GM12878 (cell line): ENCODE data around the gene UQCR11. TPM values are rescaled to one million over a fixed set of nuclear protein-coding genes. Genes with fewer than 3 reads are reported as not detected.
A peak's percentile ranks its signal among the peaks of the same experiment; 100 is the strongest.

Source experiments
- ASH2L ChIP-seq: fragments of 300-600, 200-600 bp; sonication (generic); IDR thresholded peaks from 2 replicates; pipeline ENCODE4 v1.6.1; 2017; ENCODE audit warnings: low read depth, mild to moderate bottlenecking, borderline replicate concordance
- CREM ChIP-seq: IDR thresholded peaks from 2 replicates; pipeline ENCODE4 v1.6.1; 2014; ENCODE audit warnings: antibody characterized with exemption, low read depth
- IRF4 ChIP-seq: IDR thresholded peaks from 2 replicates; pipeline ENCODE4 v1.6.1; 2011; ENCODE audit warnings: low read depth, low read length
- NFYB ChIP-seq: IDR thresholded peaks from 2 replicates; pipeline ENCODE4 v1.6.1; 2011; ENCODE audit warnings: low read depth, mild to moderate bottlenecking, low read length, improper control_type of control experiment, moderate library complexity; ENCODE audit not compliant: insufficient read depth
- RELA ChIP-seq: fragments of 450-650 bp; IDR thresholded peaks from 2 replicates; pipeline ENCODE4 v1.8.0; 2014; ENCODE audit warnings: borderline replicate concordance; ENCODE audit not compliant: partially characterized antibody
- RUNX3 ChIP-seq: IDR thresholded peaks from 2 replicates; pipeline ENCODE4 v1.6.1; 2012; ENCODE audit warnings: low read length, inconsistent platforms
- ZNF274 ChIP-seq: IDR thresholded peaks from one replicate; pipeline ENCODE4 v1.8.0; 2011; ENCODE audit not compliant: insufficient read length, insufficient read depth
- polyA plus RNA-seq, 11 experiments: library from polyadenylated mRNA; depleted of rRNA in 4 of 11; unstranded in 6 of 11; stranded (reverse) in 5 of 11; fragments of >200 nt; fragmentation: Nextera tagmentation in 4 of 11; fragmentation: Illumina TruSeq in 1 of 11; extraction: Ambion mirVana in 4 of 11; extraction: Trizol in 1 of 11; gene quantifications; 1 replicate in 1 of 11; 2 replicates in 10 of 11; pipeline versions ENCODE4 v1.2.1 to v1.2.3, GENCODE V29; 2011 to 2016; ENCODE audit warnings: inconsistent platforms in 2 of 11, missing spikeins in 2 of 11, low read depth in 1 of 11
- total RNA-seq, 4 experiments: library from RNA; depleted of rRNA in 3 of 4; stranded (reverse); fragments of >200 nt in 3 of 4; fragmentation: Illumina TruSeq in 1 of 4; extraction: Trizol in 1 of 4; gene quantifications; 2 replicates each; pipeline versions ENCODE4 v1.2.1 to v1.2.3, GENCODE V29; 2013 to 2021
- TF ChIP-seq, protein P1 (sequence below): fragments of 450-650 bp; IDR thresholded peaks from 2 replicates; pipeline ENCODE4 v1.6.1; 2016; ENCODE audit warnings: mild to moderate bottlenecking
- TF ChIP-seq, protein P2 (sequence below): fragments of 450-650 bp; IDR thresholded peaks from 2 replicates; pipeline ENCODE4 v1.6.1; 2017; ENCODE audit warnings: mild to moderate bottlenecking, low read depth, inconsistent platforms; ENCODE audit not compliant: poor library complexity, severe bottlenecking
- TF ChIP-seq, protein P3 (sequence below): fragments of 450-650 bp; IDR thresholded peaks from 2 replicates; pipeline ENCODE4 v1.6.1; 2017; ENCODE audit warnings: antibody characterized with exemption, mild to moderate bottlenecking, moderate library complexity
- TF ChIP-seq, protein P4 (sequence below): IDR thresholded peaks from 2 replicates; pipeline ENCODE4 v1.6.1; 2012; ENCODE audit warnings: improper control_type of control experiment, low read depth, low read length; ENCODE audit not compliant: insufficient replicate concordance
- TF ChIP-seq, protein P5 (sequence below), 3 experiments: IDR thresholded peaks in 2 of 3; conservative IDR thresholded peaks in 1 of 3; 2 replicates each; pipeline ENCODE4 v1.5.1; 2011; ENCODE audit warnings: low read depth in 3 of 3, low read length in 3 of 3, mild to moderate bottlenecking in 3 of 3, control low read depth in 2 of 3, moderate library complexity in 2 of 3, inconsistent platforms in 1 of 3, mixed read lengths in 1 of 3; ENCODE audit not compliant: control insufficient read depth in 2 of 3, insufficient read depth in 1 of 3; ENCODE audit errors: extremely low read depth in 1 of 3
- TF ChIP-seq, protein P6 (sequence below): IDR thresholded peaks from 2 replicates; pipeline ENCODE4 v1.6.1; 2011; ENCODE audit warnings: mild to moderate bottlenecking, low read depth, low read length, moderate library complexity; ENCODE audit not compliant: insufficient replicate concordance

UQCR11 gene
- total and polyA plus RNA-seq, 10 of the 15 experiments (the other 5 are each of a cell fraction or from before 2014, with no cell fraction given), result 28.6 to 586 (median 193) TPM

DNA sequence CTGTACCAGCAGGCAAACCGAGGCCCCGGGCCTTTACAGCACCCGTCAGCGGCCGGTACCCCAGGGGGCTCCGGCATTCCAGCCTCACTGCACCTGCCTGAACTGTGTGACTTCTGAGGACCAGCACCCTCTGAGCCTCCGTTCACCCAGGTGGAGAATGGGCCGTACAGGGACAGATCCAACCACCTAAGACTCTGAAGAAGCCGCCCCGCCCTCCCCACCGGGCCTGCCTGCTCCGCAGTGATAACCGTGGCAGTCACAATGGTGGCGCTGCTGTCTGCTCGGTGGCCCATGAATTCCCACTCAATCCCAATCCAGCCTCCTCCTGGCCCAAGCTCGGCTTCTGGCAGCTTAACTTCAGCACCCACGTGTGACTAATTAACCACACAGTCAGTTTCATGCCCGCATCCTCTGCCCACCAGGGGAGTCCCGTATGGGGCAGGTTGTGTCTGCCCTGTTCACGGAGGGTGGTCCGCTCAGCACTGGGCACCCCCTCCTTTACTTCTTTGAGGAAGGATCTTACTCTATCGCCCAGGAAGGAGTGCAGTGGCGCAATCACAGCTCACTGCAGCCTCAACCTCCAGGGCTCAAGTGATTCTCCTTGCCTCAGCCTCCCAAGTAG is 43.8 kb upstream of the UQCR11 start (continued):
- TF ChIP-seq, protein P1, sequence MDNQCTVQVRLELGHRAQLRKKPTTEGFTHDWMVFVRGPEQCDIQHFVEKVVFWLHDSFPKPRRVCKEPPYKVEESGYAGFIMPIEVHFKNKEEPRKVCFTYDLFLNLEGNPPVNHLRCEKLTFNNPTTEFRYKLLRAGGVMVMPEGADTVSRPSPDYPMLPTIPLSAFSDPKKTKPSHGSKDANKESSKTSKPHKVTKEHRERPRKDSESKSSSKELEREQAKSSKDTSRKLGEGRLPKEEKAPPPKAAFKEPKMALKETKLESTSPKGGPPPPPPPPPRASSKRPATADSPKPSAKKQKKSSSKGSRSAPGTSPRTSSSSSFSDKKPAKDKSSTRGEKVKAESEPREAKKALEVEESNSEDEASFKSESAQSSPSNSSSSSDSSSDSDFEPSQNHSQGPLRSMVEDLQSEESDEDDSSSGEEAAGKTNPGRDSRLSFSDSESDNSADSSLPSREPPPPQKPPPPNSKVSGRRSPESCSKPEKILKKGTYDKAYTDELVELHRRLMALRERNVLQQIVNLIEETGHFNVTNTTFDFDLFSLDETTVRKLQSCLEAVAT, result no peak
- TF ChIP-seq CREM, result no peak
- TF ChIP-seq, protein P2, sequence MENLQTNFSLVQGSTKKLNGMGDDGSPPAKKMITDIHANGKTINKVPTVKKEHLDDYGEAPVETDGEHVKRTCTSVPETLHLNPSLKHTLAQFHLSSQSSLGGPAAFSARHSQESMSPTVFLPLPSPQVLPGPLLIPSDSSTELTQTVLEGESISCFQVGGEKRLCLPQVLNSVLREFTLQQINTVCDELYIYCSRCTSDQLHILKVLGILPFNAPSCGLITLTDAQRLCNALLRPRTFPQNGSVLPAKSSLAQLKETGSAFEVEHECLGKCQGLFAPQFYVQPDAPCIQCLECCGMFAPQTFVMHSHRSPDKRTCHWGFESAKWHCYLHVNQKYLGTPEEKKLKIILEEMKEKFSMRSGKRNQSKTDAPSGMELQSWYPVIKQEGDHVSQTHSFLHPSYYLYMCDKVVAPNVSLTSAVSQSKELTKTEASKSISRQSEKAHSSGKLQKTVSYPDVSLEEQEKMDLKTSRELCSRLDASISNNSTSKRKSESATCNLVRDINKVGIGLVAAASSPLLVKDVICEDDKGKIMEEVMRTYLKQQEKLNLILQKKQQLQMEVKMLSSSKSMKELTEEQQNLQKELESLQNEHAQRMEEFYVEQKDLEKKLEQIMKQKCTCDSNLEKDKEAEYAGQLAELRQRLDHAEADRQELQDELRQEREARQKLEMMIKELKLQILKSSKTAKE, result no peak
- TF ChIP-seq, protein P3, sequence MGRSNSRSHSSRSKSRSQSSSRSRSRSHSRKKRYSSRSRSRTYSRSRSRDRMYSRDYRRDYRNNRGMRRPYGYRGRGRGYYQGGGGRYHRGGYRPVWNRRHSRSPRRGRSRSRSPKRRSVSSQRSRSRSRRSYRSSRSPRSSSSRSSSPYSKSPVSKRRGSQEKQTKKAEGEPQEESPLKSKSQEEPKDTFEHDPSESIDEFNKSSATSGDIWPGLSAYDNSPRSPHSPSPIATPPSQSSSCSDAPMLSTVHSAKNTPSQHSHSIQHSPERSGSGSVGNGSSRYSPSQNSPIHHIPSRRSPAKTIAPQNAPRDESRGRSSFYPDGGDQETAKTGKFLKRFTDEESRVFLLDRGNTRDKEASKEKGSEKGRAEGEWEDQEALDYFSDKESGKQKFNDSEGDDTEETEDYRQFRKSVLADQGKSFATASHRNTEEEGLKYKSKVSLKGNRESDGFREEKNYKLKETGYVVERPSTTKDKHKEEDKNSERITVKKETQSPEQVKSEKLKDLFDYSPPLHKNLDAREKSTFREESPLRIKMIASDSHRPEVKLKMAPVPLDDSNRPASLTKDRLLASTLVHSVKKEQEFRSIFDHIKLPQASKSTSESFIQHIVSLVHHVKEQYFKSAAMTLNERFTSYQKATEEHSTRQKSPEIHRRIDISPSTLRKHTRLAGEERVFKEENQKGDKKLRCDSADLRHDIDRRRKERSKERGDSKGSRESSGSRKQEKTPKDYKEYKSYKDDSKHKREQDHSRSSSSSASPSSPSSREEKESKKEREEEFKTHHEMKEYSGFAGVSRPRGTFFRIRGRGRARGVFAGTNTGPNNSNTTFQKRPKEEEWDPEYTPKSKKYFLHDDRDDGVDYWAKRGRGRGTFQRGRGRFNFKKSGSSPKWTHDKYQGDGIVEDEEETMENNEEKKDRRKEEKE, result no peak
- TF ChIP-seq IRF4, result no peak
- TF ChIP-seq, protein P4, sequence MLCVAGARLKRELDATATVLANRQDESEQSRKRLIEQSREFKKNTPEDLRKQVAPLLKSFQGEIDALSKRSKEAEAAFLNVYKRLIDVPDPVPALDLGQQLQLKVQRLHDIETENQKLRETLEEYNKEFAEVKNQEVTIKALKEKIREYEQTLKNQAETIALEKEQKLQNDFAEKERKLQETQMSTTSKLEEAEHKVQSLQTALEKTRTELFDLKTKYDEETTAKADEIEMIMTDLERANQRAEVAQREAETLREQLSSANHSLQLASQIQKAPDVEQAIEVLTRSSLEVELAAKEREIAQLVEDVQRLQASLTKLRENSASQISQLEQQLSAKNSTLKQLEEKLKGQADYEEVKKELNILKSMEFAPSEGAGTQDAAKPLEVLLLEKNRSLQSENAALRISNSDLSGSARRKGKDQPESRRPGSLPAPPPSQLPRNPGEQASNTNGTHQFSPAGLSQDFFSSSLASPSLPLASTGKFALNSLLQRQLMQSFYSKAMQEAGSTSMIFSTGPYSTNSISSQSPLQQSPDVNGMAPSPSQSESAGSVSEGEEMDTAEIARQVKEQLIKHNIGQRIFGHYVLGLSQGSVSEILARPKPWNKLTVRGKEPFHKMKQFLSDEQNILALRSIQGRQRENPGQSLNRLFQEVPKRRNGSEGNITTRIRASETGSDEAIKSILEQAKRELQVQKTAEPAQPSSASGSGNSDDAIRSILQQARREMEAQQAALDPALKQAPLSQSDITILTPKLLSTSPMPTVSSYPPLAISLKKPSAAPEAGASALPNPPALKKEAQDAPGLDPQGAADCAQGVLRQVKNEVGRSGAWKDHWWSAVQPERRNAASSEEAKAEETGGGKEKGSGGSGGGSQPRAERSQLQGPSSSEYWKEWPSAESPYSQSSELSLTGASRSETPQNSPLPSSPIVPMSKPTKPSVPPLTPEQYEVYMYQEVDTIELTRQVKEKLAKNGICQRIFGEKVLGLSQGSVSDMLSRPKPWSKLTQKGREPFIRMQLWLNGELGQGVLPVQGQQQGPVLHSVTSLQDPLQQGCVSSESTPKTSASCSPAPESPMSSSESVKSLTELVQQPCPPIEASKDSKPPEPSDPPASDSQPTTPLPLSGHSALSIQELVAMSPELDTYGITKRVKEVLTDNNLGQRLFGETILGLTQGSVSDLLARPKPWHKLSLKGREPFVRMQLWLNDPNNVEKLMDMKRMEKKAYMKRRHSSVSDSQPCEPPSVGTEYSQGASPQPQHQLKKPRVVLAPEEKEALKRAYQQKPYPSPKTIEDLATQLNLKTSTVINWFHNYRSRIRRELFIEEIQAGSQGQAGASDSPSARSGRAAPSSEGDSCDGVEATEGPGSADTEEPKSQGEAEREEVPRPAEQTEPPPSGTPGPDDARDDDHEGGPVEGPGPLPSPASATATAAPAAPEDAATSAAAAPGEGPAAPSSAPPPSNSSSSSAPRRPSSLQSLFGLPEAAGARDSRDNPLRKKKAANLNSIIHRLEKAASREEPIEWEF, result no peak
- TF ChIP-seq RELA, result no peak
- peak; percentile 53; the same call in 1 of the 2 replicates for TF ChIP-seq RUNX3
- no peak for TF ChIP-seq NFYB
- TF ChIP-seq, protein P5, sequence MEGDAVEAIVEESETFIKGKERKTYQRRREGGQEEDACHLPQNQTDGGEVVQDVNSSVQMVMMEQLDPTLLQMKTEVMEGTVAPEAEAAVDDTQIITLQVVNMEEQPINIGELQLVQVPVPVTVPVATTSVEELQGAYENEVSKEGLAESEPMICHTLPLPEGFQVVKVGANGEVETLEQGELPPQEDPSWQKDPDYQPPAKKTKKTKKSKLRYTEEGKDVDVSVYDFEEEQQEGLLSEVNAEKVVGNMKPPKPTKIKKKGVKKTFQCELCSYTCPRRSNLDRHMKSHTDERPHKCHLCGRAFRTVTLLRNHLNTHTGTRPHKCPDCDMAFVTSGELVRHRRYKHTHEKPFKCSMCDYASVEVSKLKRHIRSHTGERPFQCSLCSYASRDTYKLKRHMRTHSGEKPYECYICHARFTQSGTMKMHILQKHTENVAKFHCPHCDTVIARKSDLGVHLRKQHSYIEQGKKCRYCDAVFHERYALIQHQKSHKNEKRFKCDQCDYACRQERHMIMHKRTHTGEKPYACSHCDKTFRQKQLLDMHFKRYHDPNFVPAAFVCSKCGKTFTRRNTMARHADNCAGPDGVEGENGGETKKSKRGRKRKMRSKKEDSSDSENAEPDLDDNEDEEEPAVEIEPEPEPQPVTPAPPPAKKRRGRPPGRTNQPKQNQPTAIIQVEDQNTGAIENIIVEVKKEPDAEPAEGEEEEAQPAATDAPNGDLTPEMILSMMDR (IDR thresholded peaks at IDR 0.05 in 2 of 3, conservative IDR thresholded peaks at IDR 0.05 in 1 of 3; ENCODE audit: control insufficient read depth in 2 of 3, extremely low read depth in 1 of 3, insufficient read depth in 1 of 3, low read depth in 3 of 3, low read length in 3 of 3), result peak in 2 of 3 experiments; percentile 2 to 46; a peak in 2 of 6 replicates
- no peak for TF ChIP-seq ZNF274
- TF ChIP-seq, protein P6, sequence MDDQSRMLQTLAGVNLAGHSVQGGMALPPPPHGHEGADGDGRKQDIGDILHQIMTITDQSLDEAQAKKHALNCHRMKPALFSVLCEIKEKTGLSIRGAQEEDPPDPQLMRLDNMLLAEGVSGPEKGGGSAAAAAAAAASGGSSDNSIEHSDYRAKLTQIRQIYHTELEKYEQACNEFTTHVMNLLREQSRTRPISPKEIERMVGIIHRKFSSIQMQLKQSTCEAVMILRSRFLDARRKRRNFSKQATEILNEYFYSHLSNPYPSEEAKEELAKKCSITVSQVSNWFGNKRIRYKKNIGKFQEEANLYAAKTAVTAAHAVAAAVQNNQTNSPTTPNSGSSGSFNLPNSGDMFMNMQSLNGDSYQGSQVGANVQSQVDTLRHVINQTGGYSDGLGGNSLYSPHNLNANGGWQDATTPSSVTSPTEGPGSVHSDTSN, result peak; percentile 3
- no peak for TF ChIP-seq ASH2L
